Middle frontal gyrus (tissue), 1 donor: ENCODE data around the gene MSRB3.
"Not testable (repeated sequence)": the region's sequence is repeated elsewhere in the genome, so short reads cannot be mapped to it uniquely, and the experiment has no call there.

Experiments used
- DNase-seq: peaks from one replicate; pipeline ENCODE4 v3.0.0-alpha.2; 2015; ENCODE audit warnings: low spot score; ENCODE audit errors: extremely low spot score

The MSRB3 gene

DNA sequence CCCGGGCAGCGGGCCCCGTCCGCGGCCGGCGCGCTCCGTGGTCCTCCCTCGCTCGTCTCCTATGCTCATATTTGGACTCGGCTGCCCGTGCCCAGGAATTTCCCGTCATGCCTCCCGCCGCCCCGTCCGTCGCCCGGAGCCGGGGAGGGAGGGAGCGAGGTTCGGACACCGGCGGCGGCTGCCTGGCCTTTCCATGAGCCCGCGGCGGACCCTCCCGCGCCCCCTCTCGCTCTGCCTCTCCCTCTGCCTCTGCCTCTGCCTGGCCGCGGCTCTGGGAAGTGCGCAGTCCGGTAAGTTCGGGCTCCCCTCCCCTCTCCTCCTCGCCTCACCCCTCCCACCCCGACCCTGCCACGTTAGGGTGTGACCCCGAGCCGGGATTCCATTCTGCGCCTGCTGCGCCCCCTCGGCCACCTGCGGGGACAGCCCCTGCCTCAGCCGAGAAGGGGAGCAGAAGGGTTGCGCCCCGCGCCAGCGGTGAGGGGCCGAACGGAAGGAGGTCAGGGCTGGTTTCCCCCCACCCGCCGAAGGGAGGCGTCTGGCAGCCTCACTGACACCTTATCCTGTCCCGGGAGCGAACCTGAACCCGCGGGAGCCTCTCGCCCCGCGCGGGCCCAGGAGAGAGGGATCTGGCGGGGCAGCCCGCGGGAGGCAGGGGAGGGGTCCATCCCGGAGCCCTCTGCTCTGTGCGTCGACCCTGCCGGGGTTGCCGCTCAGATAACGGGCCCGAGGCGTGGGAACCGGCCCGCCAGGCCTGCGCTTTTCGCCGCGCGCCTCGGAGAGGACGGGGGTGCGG is at the start of gene MSRB3:
Gene MSRB3, plus strand, starts transcription at position 108 of the 793 bp plus-strand sequence. CDS start 29,897 bp downstream, outside the sequence.
- no peak for DNase-seq

DNA sequence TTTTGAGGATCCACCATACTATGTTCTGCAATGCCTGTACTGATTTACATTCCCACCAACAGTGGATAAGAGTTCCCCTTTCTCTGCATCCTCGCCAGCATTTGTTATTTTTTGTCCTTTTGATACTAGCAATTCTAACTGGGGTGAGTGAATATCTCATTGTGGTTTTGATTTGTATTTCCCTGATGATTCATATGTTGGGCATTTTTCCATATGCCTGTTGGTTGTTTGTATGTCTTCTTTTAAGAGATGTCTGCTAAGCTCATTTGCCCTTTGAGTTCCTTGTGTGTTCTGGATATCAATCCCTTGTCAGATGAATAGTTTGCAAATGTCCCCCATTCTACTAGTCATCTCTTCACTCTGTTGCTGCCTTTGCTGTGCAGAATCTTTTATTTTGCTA is 49.0 kb upstream of the MSRB3 start:
- DNase-seq = no peak

DNA sequence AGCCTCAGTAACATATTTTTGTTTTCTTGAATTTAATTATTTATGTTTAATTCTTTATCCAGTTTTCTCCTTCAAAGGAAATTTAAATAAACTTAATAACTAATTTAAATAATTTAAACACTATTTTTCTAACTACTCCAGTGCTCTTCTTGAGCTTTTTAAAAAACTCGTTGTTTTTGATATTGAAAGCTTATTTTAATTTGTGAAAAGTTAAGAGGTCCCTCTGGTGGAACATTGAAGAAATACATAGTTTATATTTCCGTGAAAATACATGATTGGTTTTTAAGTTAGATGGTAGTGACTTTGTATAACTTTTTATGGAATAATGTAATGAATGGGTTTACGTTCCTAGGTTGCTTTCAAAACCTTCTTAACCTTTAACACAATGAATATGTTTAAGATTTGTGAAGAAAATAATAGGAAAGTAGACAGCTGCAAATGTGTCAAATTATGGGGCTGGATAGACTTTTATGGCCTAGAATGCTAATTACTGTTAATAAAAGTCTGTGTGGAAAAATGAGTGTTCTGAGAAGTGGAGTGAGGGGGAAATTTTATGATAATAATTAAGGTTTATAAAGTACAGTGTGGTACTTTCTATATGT is 45.9 kb upstream of the MSRB3 start:
- DNase-seq = no peak

DNA sequence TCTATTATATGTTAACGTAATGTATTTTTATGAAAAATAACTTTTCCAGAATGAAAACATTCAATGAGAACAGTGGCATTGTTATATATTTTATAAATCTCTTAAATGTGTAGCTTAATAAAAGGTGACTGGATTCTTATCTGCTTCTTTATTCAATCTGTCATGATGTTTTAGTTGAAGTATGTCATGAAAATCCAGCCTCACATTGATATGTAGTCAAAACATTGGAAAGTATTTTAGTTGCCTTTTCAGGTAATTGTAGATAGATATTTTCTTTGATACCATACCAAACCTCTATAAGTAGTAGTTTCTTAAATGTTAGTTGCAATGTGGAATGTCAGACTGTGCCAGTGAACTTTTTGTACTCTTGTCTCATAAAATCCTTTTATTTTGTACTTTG is 41.3 kb upstream of the MSRB3 start:
- DNase-seq = no peak

DNA sequence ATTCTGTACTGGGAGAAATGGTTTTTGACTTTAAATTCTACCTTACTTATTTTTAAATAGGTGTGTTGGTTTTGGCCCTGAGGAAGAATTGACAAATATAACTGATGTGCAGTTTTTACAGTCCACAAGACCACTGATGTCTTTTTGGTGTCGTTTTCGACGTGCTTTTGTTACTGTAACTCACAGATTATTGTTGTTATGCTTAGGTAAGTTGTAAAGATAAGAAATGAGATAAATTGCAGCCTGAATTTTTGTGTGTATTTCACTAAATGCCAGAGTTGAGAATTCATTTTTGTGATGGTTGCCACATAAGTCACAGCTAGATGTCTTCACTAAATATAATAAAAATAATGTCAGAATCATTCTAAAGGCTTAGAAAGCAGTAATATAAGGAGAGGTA is 39.9 kb upstream of the MSRB3 start:
- DNase-seq = no peak

DNA sequence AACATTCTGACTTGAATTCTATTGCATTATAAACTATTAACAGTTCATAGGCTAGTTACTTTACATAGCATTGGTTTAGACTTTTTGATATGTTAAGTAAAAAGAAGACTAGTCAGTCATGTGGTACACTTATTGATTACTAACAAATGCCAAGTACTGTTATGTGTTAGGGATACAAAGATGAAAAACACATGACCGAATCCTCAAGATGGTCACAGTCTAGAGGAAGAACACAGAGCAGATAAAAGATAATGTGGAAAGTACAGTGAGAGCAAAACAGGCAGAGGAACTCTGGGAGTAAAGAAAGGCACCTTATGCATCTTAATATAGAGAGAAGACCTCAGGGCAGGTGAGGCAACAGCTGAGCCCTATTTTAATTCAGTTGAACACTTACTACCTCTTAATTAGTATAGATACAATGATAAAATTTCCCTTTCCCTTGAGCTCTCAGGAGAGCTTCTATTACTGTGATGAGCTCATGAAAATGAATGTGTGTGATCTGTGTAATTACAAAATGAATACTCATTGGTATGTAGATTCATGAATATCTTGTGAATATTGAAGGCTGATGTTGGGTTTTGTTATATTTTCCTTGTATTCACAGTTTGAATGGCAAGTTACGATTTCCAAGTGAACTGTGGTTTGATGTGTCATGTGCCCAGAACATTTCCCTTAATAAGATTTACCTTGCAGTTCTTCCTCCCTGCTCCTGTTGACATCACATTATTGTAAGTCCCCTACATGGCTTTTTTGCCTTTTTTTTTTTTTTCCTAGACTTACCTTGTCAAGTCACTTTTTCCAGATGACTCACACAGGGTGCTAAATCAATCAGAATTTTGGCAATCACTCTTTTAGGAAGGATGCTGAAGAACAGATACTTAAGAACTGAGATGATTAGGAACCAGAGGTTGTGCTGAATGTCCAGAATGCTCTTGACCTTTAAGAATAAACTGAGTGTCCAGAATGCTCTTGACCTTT is 29.5 kb upstream of the MSRB3 start:
- no peak for DNase-seq

DNA sequence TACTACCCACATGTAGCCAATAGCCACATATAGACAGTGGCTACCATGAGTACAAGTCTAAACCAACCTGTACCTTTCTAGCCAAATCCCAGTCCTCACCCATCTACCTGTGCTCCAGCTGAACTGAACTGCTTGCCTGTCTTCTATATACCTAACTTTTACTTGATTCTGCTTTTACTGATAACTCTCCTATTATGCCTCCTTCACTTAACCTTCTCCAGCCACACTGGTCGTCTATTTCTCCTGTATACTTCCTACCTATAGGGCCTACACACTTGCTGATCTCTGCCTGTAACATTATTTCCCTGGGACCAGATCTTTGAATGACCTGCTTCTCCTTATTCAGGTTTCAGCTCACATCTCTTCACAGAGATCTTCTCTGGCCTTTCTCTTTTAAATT is 26.0 kb upstream of the MSRB3 start:
- DNase-seq = no peak

DNA sequence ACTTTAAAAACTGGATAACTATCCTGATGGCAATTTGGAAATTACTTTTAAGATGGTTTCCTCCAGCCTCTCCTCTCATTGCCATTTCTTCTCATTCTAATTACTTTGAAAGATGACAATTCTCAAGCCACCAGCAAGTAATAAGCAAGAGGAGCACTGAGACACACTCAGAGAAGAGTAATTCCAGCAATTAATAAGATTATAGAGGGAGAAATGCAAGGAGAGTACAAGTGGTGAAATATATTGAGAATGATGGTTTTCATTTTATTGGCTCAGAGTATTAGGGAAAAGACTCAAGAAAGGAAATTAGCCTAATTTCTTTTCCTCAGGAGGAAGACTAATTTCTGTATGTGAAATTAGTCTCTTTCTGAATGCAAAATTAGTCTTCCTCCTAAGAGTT is 20.5 kb upstream of the MSRB3 start:
- DNase-seq = no peak

DNA sequence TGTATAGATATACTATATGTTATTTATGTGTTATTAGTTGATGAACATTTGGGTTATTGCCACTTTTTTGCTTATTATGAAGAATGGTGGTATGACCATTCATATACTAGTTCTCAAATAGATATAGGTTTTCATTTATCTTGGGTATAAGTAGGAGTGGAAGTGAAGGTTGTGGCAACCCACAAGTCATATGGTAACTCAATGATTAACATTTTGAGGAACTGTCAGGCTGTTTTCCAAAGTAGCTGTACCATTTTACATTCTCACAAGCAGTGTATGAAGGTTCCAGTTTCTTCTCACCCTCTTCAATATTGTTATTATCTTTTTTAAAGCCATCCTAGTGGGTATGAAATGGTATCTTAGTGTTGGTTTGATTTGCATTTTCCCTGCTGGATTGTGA is 19.0 kb upstream of the MSRB3 start:
- no peak for DNase-seq

DNA sequence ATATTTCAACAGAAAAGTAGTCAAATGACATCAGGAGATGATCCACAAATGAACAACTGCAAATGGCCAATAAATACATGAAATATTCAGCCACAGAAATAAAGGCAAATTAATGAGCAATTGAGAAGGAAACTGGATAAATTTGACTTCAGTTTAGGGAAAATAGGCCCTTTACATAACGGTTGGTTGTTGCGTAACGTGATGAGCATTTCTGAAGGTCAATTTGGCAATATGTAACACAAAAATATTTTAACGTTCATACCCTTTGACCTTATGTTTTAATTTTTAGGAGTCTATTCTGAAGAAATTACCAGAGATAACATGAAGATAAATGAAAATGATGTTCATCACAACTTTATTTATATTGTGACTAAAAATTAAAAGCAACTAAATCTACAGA is 14.7 kb upstream of the MSRB3 start:
- no peak for DNase-seq

DNA sequence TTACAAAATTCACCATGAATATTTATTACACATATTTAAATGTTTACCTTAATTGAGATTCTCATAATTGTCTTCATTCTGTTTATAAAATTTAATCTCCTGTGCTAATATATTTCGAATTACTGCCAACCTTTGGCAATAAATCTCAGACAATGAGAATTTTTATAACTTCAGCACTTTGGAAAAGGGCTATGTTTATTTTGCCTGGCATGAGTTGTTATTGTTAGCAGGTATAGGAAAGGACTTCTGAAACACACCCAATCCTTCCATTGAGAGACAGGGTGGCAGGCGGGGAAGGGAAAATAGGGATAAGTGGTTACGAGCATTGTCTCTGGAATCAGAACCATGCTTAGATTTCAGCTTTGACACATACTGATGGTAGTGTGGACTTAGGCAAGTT is 12.1 kb upstream of the MSRB3 start:
- DNase-seq = no peak

DNA sequence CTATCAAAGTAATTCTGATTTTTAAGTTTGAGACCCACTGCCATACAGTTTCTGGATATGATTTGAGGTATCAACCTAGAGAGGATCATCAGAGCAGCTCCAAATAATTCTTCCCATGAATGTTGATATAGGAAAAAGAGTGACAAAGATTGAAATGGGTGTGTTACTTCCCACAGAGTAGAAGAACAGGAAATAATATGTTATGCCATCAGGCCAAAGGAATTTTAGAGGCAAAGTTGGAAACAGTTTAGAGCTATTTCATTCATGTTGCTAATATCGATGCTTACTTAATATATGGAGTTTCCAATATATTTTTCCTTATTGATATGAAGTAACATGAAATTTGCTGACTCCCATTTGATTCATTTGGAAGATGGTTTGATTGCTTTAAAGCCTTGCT is 8.9 kb upstream of the MSRB3 start:
- no peak for DNase-seq

DNA sequence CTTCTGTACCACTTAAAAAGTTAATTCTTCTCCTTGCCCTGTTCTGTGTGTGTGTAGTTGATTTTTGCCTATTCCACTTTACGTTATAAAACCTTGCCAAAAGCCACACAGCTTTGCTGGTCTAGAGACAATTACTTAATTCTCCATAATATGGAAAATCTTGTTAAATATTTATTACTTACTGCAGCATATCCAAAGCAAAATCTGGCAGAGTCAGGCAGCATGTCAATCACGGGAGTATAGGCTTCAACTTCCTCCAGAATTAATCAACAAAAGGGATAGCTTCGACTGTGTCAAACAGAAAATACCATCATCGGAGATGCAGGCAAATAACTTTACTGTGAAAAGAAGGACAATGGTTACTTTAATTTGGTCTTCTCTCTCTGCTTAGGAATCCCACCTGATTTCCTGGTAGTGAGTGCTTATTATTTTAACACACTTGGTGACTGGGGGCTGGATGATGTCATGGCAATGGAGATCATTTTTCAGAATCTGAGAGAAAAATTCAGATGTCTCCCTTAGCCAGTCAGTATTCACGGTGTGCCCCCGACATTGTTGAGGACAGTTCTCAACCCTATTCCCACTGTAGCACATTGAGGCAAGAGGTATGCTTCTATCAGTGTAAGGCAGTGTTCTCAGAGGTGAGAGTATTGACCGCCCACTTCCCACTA is 3.7 kb upstream of the MSRB3 start:
- DNase-seq = no peak

DNA sequence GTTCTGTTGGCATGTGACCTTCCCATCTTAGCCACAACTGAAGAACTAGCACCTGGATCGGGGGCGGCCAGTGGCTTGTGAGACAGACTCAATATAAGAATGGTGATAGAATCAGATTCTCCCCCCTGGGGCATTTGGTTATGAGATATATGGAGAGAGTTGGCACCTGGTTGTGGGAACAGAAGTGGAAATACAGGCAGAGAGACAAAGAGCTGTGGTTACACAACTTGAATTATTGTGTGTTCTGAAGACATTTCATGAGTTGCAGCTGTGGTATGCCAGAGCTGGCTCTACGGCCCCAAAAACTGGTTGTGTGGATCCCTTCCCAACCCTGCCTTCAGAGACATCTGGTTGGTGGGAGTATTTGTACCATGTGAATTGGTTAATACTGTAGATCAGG is 2.9 kb upstream of the MSRB3 start:
- no peak for DNase-seq

DNA sequence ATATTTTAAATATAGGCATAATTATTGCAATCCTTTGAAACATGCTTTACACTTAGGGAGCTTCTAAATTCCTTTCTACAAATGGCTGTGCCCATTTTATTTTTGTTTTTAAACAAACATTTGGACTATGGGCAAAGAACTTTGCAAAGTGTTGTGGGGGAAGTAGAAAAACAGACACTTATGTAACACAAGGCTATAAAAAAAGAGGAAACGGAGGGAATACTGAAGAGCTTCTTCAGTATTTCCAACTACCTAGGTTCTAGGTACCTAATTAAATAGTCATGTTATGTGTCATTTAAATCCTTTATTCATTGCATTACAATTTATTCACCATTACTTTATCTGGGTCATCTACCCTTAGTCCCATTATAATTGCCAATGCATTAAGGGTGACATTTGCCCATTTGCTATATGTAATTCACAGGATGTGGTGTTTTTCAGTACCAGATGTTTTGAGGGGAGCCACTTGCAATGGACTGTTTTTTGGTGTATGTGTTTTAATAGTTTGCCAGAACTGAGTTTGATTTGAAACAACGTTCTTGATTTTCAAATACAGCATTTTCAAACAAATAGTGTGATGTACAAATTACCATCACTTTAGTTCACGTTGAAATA is 1.5 kb upstream of the MSRB3 start:
- no peak for DNase-seq

DNA sequence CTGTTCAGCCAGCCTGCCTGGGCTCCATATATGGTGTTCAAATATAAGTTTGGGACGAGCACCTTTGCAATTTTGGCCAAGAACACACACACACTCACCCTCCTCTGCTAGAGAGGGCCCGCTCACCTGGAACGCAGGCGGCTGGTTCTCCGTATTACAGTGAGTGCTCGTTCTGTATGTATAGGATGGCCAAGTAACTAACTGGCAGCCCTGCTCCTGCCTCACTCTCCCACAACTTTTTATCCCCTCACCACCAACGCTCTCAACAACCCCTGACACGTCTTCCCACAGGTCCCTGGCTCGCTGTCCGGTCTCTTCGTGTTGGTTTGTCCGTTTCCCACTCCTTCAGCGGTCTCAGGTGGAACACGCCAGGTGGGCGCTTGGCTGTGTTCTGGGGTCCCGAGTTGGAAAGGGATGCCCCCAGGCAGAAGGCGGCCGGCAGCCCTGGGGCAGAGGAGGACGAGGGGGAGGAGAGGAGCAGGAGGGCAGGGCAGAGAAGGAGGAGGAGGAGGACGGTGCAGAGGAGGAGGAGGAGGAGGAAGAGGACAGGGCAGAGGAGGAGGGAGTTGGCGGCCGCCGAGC is 398 bp upstream of the MSRB3 start:
- no peak for DNase-seq

DNA sequence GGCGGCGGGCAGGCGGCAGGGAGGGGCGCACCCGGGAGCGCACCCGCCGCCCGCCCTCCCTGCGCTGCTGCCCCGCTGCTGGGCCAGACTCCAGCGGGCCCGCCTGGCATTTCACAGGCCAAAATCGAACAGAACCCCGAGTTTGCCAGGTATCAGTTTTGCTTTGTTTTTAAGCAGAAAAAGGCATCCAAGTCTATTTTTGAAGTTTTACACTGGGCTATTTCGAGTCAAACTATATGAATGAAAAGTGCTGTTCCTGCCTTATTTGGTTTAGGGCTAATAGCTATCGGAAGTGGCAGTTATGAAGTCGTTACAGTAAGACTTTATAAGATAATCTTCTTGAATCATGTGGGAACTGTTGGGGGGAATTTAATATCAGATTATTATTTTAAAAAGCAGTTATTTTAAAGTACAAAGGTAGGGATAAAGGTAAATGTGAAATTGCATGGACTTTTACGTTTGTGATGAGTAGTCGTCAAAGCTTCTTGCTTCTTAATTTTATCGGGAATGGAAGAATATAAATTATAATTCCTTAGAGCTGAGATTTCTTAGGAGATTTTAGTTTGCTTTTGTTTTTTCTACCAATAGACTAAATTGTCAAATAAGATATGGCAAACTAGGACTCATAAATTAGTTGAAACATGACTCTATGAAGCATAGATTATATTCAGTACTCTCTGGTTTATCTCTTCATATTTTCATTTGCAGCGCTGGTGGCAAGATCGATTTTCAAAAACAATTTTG is 1.1 kb downstream of the MSRB3 start:
- no peak for DNase-seq

DNA sequence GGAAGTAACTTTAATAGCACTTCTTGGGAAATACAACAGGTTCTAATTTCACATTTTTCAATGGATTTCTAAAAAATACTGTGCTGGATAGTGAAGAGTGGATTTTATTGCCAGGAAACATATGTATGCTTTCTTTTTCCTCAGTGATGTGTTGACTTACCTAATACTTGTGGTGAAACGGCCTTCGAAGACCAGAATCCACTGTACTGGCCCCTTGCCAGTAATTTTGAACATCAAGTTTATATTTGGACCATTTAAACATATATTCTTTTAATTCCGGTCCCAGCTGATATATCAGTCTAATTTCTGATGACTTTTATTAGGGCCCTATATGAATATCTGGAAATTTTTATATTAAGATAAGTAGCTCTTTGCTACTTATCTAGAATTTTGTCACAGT is 1.8 kb downstream of the MSRB3 start:
- DNase-seq = no peak

DNA sequence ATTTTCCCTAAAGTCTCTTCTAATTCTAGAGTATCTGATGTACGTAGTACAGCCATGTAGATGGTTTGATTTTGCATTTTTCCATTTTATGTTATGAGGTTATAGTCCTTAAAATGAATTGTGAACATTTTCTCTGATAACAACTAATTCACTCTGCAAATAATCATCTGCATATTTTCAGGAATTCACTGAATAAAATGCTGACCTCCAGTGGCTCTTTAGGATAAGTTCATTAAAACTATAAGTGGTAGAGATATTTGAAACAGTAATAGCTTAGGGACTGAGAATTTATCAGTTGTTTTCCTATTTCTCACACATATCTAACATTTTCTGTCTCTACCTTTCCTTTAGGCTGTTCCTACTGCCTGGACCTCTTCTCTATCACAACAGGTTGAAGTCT is 4.4 kb downstream of the MSRB3 start:
- no peak for DNase-seq

DNA sequence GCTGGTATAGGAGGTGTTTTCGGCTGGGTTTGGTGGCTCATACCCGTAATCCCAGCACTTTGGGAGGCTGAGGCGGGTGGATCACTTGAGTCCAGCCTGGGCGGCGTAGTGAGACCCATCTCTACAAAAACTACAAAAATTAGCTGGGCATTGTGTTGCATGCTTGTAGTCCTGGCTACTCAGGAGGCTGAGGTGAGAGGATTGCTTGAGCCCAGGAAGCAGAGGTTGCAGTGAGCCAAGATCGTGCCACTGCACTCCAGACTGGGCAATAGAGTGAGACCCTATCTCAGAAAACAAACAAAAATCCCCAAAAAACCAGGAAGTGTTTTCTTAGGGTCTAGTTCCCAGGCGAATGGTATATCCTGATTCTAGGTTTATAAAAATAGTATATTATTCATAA is 7.0 kb downstream of the MSRB3 start:
- not testable (repeated sequence) for DNase-seq
